Measurements from ENCODE around the gene ARMS2. TPM values are rescaled to one million over a fixed set of nuclear protein-coding genes. Genes with fewer than 3 reads are reported as not detected.
A peak's percentile ranks its signal among the peaks of the same experiment; 100 is the strongest.

ARMS2 gene
- total RNA-seq, 2 experiments from 2014 or later: not detected

GRCh38 chr10:122419016-122419415, 35.4 kb upstream of the ARMS2 start:
- no peak overlapping the region for H3K27ac Mint-ChIP-seq

DNA sequence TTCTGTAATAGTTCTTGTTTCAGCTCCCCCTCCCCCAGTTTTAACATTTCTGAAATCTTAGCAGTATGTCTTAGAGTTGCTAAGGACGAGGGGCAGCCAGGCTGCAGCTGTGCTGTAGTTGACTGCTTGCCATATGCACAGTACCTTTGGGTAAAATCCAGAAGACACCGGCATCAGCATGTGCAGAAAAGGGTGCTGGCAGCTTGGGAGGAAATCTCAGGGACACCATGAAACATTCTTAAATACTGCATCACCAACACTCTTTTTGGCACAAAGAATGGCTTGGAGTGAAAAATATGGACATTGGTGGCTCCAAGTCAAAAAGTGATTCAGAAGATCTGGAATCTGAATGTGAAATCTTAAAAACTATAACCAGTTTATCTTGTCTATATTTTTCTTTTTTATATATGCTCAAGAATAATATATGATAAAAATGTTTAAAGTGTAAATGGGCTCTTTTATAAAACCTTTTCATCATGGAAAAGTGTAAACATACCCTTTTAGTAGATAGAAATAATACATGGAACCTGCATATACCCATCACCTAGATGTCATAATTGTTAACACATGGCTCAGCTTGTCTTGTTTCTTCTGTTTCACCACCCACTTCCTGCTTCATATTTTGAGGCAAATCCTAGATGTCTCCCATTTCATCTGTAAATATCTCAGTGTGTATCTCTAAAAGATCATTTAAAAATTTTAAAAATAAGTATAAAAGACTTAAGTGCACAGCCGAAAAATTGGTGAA, 34.4 kb upstream of the ARMS2 start:
- H3K27ac Mint-ChIP-seq: no peak overlapping the region
- no peak for ATAC-seq

More at GRCh38 chr10:122419016-122419415, 35.4 kb upstream of the ARMS2 start:
- peaks cover 61% of the 10 kb centered on the region for H3K36me3 Mint-ChIP-seq (ENCODE audit: low read depth)
- CTCF ChIA-PET: interaction anchor here (1.0 to 3.0 kb wide), 8 partner anchors 14 to 147 kb away, joined by 3 to 13 read pairs (median 4); no protein-coding TSS in a partner anchor
- POLR2A ChIA-PET: interaction anchor here (0.7 to 2.3 kb wide), 2 partner anchors 44 to 54 kb away, joined by 3 to 9 read pairs; partner anchors contain the start of gene PLEKHA1
- H3K27me3 Mint-ChIP-seq: no peaks in the 10 kb centered on the region
- H3K4me3 Mint-ChIP-seq: no peak overlapping the region
- no peak for DNase-seq
- peaks cover 85% of the 10 kb centered on the region for H3K4me1 Mint-ChIP-seq (ENCODE audit: low read depth)
- TF ChIP-seq, protein P1, sequence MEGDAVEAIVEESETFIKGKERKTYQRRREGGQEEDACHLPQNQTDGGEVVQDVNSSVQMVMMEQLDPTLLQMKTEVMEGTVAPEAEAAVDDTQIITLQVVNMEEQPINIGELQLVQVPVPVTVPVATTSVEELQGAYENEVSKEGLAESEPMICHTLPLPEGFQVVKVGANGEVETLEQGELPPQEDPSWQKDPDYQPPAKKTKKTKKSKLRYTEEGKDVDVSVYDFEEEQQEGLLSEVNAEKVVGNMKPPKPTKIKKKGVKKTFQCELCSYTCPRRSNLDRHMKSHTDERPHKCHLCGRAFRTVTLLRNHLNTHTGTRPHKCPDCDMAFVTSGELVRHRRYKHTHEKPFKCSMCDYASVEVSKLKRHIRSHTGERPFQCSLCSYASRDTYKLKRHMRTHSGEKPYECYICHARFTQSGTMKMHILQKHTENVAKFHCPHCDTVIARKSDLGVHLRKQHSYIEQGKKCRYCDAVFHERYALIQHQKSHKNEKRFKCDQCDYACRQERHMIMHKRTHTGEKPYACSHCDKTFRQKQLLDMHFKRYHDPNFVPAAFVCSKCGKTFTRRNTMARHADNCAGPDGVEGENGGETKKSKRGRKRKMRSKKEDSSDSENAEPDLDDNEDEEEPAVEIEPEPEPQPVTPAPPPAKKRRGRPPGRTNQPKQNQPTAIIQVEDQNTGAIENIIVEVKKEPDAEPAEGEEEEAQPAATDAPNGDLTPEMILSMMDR (IDR thresholded peaks at IDR 0.05): no peak
- no peak for ATAC-seq
- peaks cover 7% of the 10 kb centered on the region for H3K9me3 Mint-ChIP-seq
- intact Hi-C loops (cut with micrococcal nuclease): no loop called here

GRCh38 chr10:122420624-122421007, 33.8 kb upstream of the ARMS2 start:
- intact Hi-C loops (cut with micrococcal nuclease): no loop called here
- DNase-seq (no peak), ATAC-seq (no peak)
- H3K9me3 Mint-ChIP-seq: peaks cover 7% of the 10 kb centered on the region
- H3K27ac Mint-ChIP-seq: peak overlapping the region; percentile 79
- TF ChIP-seq, protein P1 (IDR thresholded peaks at IDR 0.05): no peak
- ChIA-PET CTCF (interaction anchor here (2.0 to 3.0 kb wide), 4 partner anchors 14 to 145 kb away, joined by 5 to 13 read pairs (median 10); no protein-coding TSS in a partner anchor), POLR2A (no interaction called here)
- no peak overlapping the region for H3K4me3 Mint-ChIP-seq
- H3K4me1 Mint-ChIP-seq (ENCODE audit: low read depth): peaks cover 74% of the 10 kb centered on the region
- no peaks in the 10 kb centered on the region for H3K27me3 Mint-ChIP-seq
- peaks cover 50% of the 10 kb centered on the region for H3K36me3 Mint-ChIP-seq (ENCODE audit: low read depth)

More for the DNA sequence above, 34.4 kb upstream of the ARMS2 start:
- Mint-ChIP-seq H3K4me3 (no peak overlapping the region), H3K36me3 (ENCODE audit: low read depth) (peaks cover 55% of the 10 kb centered on the region), H3K27me3 (no peaks in the 10 kb centered on the region), H3K9me3 (peaks cover 7% of the 10 kb centered on the region), H3K4me1 (ENCODE audit: low read depth) (peaks cover 78% of the 10 kb centered on the region)
- intact Hi-C loops (cut with micrococcal nuclease): no loop called here
- POLR2A ChIA-PET: interaction anchor here (2.3 kb wide), 1 partner anchor 45 kb away, joined by 9 read pairs; the partner anchor contains the start of gene PLEKHA1
- DNase-seq: no peak
- CTCF ChIA-PET: interaction anchor here (0.7 to 3.0 kb wide), 8 partner anchors 14 to 146 kb away, joined by 3 to 13 read pairs (median 4); no protein-coding TSS in a partner anchor
- TF ChIP-seq, protein P1 (IDR thresholded peaks at IDR 0.05): no peak

DNA sequence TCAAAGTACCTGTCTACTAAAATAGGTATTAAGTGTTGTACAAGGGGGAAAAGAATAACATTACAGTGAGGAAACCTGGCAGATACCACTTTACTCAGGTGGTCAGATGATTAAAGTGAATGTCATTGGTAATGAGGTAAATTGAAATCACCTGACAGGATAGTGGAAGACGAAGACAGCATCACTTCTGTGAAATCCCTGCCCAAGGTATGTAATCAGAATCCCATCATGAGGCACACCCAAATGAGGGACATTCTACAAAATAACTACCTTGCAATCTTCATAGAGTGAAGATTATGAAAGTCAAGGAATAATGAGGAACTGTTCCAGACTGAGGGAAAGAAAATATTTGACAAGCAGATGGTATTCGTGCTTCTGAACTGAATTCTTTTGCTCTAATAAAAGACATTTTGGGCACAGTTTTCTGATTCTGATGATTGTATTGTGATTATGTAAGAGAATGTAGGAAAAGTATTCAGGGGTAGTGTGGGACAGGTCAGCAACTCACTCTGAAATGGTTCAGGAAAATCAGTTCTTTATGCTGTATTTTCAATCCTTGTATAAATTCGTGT, 33.3 kb upstream of the ARMS2 start:
- POLR2A ChIA-PET: no interaction called here
- H3K27me3 Mint-ChIP-seq: no peaks in the 10 kb centered on the region
- peak overlapping the region; percentile 79 for H3K27ac Mint-ChIP-seq
- H3K4me3 Mint-ChIP-seq: no peak overlapping the region
- peaks cover 47% of the 10 kb centered on the region for H3K36me3 Mint-ChIP-seq (ENCODE audit: low read depth)
- peaks cover 7% of the 10 kb centered on the region for H3K9me3 Mint-ChIP-seq
- CTCF ChIA-PET: interaction anchor here (3.0 kb wide), 1 partner anchor 78 kb away, joined by 12 read pairs; no protein-coding TSS in a partner anchor
- TF ChIP-seq, protein P1 (IDR thresholded peaks at IDR 0.05): no peak
- intact Hi-C loops (cut with micrococcal nuclease): no loop called here
- no peak for ATAC-seq
- H3K4me1 Mint-ChIP-seq (ENCODE audit: low read depth): peaks cover 69% of the 10 kb centered on the region
- no peak for DNase-seq

All from activated CD8-positive, alpha-beta T cell treated with anti-CD3 and anti-CD28 coated beads for 36 hours (primary cell).